CD14-positive monocyte (primary cell): Measurements from ENCODE around the gene OR2S2. TPM values are rescaled to one million over a fixed set of nuclear protein-coding genes. Genes with fewer than 3 reads are reported as not detected.
"Not testable (repeated sequence)": the region's sequence is repeated elsewhere in the genome, so short reads cannot be mapped to it uniquely, and the experiment has no call there.

Experiments used
- DNase-seq, 3 donors: peaks; one replicate each; pipeline ENCODE4 v3.0.0-alpha.2; 2011 to 2022
- H2AFZ ChIP-seq: 2 replicates; pipeline ENCODE4 v1.6.0; 2012; ENCODE audit warnings: mild to moderate bottlenecking, low read depth, low read length, inconsistent platforms; ENCODE audit not compliant: insufficient read depth, poor library complexity, severe bottlenecking
- H3K27ac ChIP-seq, 2 donors: 1 replicate in 1 of 2; 2 replicates in 1 of 2; pipeline ENCODE4 v1.5.1; 2012 to 2013; ENCODE audit warnings: low read length in 2 of 2, control low read depth in 1 of 2, inconsistent platforms in 1 of 2, low read depth in 1 of 2, mild to moderate bottlenecking in 1 of 2
- H3K27me3 ChIP-seq, 2 donors: one replicate each; pipeline versions ENCODE4 v1.6.0 to v1.6.1; 2011 to 2013; ENCODE audit warnings: low read length in 2 of 2; ENCODE audit not compliant: control insufficient read depth in 2 of 2, insufficient read depth in 2 of 2
- H3K36me3 ChIP-seq, 2 donors: replicated peaks in 1 of 2; 1 replicate in 1 of 2; 2 replicates in 1 of 2; pipeline versions ENCODE4 v1.5.1 to v1.6.1; 2012 to 2013; ENCODE audit warnings: low read length in 2 of 2, control low read depth in 1 of 2, inconsistent platforms in 1 of 2, mild to moderate bottlenecking in 1 of 2; ENCODE audit not compliant: insufficient read depth in 2 of 2, control insufficient read depth in 1 of 2
- H3K4me1 ChIP-seq, 2 donors: 1 replicate in 1 of 2; 2 replicates in 1 of 2; pipeline versions ENCODE4 v1.5.1 to v1.6.1; 2012 to 2013; ENCODE audit warnings: low read length in 2 of 2, control low read depth in 1 of 2, inconsistent platforms in 1 of 2, mild to moderate bottlenecking in 1 of 2, moderate library complexity in 1 of 2; ENCODE audit not compliant: insufficient read depth in 2 of 2, control insufficient read depth in 1 of 2
- H3K4me2 ChIP-seq: replicated peaks from 2 replicates; pipeline ENCODE3; 2012; ENCODE audit warnings: low read length, moderate library complexity, mild to moderate bottlenecking; ENCODE audit not compliant: poor library complexity, severe bottlenecking; ENCODE audit errors: extremely low read depth
- H3K4me3 ChIP-seq, 3 experiments: fragments of 200-600 bp in 1 of 3; sonication (generic) in 1 of 3; replicated peaks in 1 of 3; 1 replicate in 2 of 3; 2 replicates in 1 of 3; pipeline ENCODE4 v1.5.1; 2011 to 2013; ENCODE audit warnings: low read length in 3 of 3, mild to moderate bottlenecking in 3 of 3, control low read depth in 2 of 3, low read depth in 2 of 3, inconsistent platforms in 1 of 3, moderate library complexity in 1 of 3
- H3K79me2 ChIP-seq: 2 replicates; pipeline ENCODE4 v1.6.0; 2012; ENCODE audit warnings: mild to moderate bottlenecking, control low read depth, inconsistent platforms, low read length, moderate library complexity; ENCODE audit not compliant: insufficient read depth
- H3K9ac ChIP-seq: 2 replicates; pipeline ENCODE4 v1.6.0; 2017; ENCODE audit warnings: low read length, mild to moderate bottlenecking; ENCODE audit not compliant: insufficient read depth, poor library complexity, severe bottlenecking
- H3K9me3 ChIP-seq, 2 donors: replicated peaks in 1 of 2; 1 replicate in 1 of 2; 2 replicates in 1 of 2; pipeline versions ENCODE4 v1.5.1 to v1.6.1; 2012 to 2013; ENCODE audit warnings: low read length in 2 of 2, control low read depth in 1 of 2; ENCODE audit not compliant: control insufficient read depth in 1 of 2, insufficient read depth in 1 of 2
- H4K20me1 ChIP-seq: 2 replicates; pipeline ENCODE4 v1.6.0; 2012; ENCODE audit warnings: mild to moderate bottlenecking, low read length, control low read depth, moderate library complexity; ENCODE audit not compliant: insufficient read depth
- H3K27ac Mint-ChIP-seq, 7 donors: one replicate each; pipeline ENCODE4 v1.8.0; 2020; ENCODE audit warnings: mild to moderate bottlenecking in 7 of 7, mixed read lengths in 7 of 7, moderate library complexity in 6 of 7, inconsistent platforms in 2 of 7
- H3K27me3 Mint-ChIP-seq, 3 donors: one replicate each; pipeline ENCODE4 v1.8.0; 2021 to 2022; ENCODE audit warnings: low read depth in 3 of 3, mild to moderate bottlenecking in 3 of 3, mixed read lengths in 3 of 3, moderate library complexity in 3 of 3, inconsistent platforms in 1 of 3
- H3K36me3 Mint-ChIP-seq, 2 donors: one replicate each; pipeline ENCODE4 v1.8.0; 2020; ENCODE audit warnings: mixed read lengths in 2 of 2, inconsistent platforms in 1 of 2, mild to moderate bottlenecking in 1 of 2
- H3K4me1 Mint-ChIP-seq: one replicate; pipeline ENCODE4 v1.8.0; 2020; ENCODE audit warnings: mild to moderate bottlenecking, mixed read lengths
- H3K4me3 Mint-ChIP-seq, 2 donors: one replicate each; pipeline ENCODE4 v1.8.0; 2020; ENCODE audit warnings: mild to moderate bottlenecking in 2 of 2, mixed read lengths in 2 of 2, moderate library complexity in 1 of 2
- H3K9me3 Mint-ChIP-seq, 7 donors: one replicate each; pipeline ENCODE4 v1.8.0; 2020 to 2022; ENCODE audit warnings: mixed read lengths in 7 of 7, mild to moderate bottlenecking in 6 of 7, moderate library complexity in 6 of 7, inconsistent platforms in 2 of 7
- CTCF ChIP-seq: fragments of 200-600 bp; IDR thresholded peaks from one replicate; pipeline ENCODE4 v1.8.0; 2022; ENCODE audit warnings: antibody characterized with exemption, mild to moderate bottlenecking
- WGBS: methylation state at CpG from one replicate; pipeline ENCODE4 v1.1.5; 2013; ENCODE audit warnings: missing lambda C conversion rate; ENCODE audit not compliant: insufficient coverage; 5-methylcytosine and 5-hydroxymethylcytosine counted together
- intact Hi-C, 2 donors: fragments of 100-400 bp; cut with micrococcal nuclease; formaldehyde crosslinking; loops; one replicate each; pipeline versions ENCODE4 v1.15.0 to v1.15.1; 2023
- polyA plus RNA-seq, 3 donors: library from polyadenylated mRNA; depleted of rRNA in 1 of 3; unstranded in 2 of 3; stranded (reverse) in 1 of 3; fragments of 300-500 nt in 2 of 3; fragments of >200 nt in 1 of 3; fragmentation: Illumina TruSeq in 2 of 3; gene quantifications; 1 replicate in 2 of 3; 2 replicates in 1 of 3; pipeline ENCODE4 v1.2.3, GENCODE V29; 2012 to 2021

The OR2S2 gene
- polyA plus RNA-seq, 3 donors = not detected

DNA sequence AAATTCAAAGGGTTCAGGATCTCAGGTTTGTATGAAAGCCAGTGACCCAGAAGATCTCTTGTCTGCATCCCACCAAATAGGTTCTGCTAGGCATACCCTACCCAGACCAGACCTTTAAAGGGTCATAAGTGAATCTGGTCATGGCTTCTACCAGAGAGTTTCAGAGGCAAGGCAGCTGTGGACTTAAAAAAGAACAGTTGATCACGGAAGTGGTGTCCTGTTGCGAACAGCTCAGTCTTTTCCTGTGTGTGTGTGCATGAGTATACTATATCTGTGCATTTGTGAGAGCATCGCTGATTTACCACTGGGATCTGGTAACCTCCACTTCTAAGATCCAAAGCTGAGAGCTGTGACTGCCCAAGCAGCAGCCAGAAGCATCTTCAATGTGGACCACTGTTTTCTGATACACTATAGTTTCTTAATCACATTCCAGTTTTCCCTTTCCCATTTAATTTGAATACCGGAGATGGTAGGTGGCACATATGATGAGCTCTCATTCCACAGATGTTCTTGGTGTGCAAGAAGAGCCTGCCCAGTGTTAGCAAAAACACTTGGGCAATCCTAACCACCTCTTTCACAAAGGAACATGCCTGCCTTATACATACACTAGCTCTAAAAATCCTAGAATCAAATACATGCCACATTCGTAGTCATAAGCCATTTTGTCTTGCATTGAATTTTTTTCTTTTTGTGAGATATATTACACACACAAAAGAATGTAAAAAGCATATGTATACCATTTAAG lies 36.2 kb upstream of the OR2S2 start:
- no peak overlapping the region for H3K4me2 ChIP-seq
- no peaks in the 10 kb centered on the region for H4K20me1 ChIP-seq
- Mint-ChIP-seq H3K4me3 (no peak overlapping the region), H3K9me3 (peaks cover 0 to 12% (median 8%) of the 10 kb centered on the region in 7 donors), H3K27ac (no peak overlapping the region), H3K36me3 (no peaks in the 10 kb centered on the region), H3K27me3 (peaks cover 5 to 10% (median 6%) of the 10 kb centered on the region in 3 donors), H3K4me1 (peaks cover 7% of the 10 kb centered on the region)
- no peak for TF ChIP-seq CTCF
- H2AFZ ChIP-seq = no peak overlapping the region
- H3K9me3 ChIP-seq = peaks cover 4 to 10% of the 10 kb centered on the region in 2 donors
- intact Hi-C loops = no loop called here
- H3K36me3 ChIP-seq = no peaks in the 10 kb centered on the region
- H3K4me1 ChIP-seq = no peaks in the 10 kb centered on the region
- H3K9ac ChIP-seq = no peak overlapping the region
- 40% methylated on average over 2 of the region's 5 CpGs for WGBS
- no peak for DNase-seq
- peaks cover 0 to 3% of the 10 kb centered on the region in 2 donors for H3K27me3 ChIP-seq
- no peak overlapping the region for H3K27ac ChIP-seq
- H3K4me3 ChIP-seq = no peak overlapping the region
- H3K79me2 ChIP-seq = no peaks in the 10 kb centered on the region

DNA sequence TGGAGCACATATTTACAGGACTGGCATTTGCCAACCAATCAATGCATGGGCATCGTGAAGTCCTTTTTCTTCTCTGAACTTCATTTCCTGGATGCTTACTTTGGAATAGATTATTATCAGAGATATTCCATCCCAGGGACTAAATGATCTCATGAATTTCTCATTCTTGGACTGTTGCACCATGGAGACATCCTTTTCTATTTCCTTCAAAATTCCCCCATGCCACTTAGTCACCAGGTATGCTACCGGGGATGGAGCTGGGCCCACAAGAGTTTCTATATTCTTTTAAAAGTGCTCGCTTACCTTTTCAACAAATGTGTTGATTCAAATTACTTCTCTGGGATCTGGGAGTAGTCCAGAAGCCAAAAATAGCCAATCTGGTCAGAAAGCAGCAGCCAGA lies 35.2 kb upstream of the OR2S2 start:
- H3K36me3 ChIP-seq, H3K27ac Mint-ChIP-seq, H3K36me3 Mint-ChIP-seq, H3K4me3 Mint-ChIP-seq, H2AFZ ChIP-seq, H3K79me2 ChIP-seq, H3K9me3 ChIP-seq, intact Hi-C loops, H3K9ac ChIP-seq, H3K27ac ChIP-seq, H4K20me1 ChIP-seq, DNase-seq, H3K4me3 ChIP-seq, H3K27me3 ChIP-seq, H3K4me1 ChIP-seq, H3K4me2 ChIP-seq, H3K9me3 Mint-ChIP-seq, H3K27me3 Mint-ChIP-seq, H3K4me1 Mint-ChIP-seq: not testable (repeated sequence)
- no CpG with 5 or more reads among the region's 3 CpGs for WGBS
